GM12892 (cell line): ENCODE results near the gene CCDC154.
"Not testable (repeated sequence)": the region's sequence is repeated elsewhere in the genome, so short reads cannot be mapped to it uniquely, and the experiment has no call there.

ENCODE experiments used
- DNase-seq: peaks from one replicate; pipeline ENCODE4 v3.0.0; 2011; ENCODE audit not compliant: insufficient read length
- FAIRE-seq: peaks from 2 replicates; lab custom pipeline; 2011; peaks lifted over from hg19 to GRCh38; lab: Jason Lieb, UNC
- POLR2A ChIP-seq: IDR thresholded peaks from 2 replicates; pipeline ENCODE4 v1.6.1; 2011; ENCODE audit warnings: low read depth, low read length, control low read depth
- POLR2AphosphoS5 ChIP-seq: IDR thresholded peaks from 2 replicates; pipeline ENCODE4 v1.6.1; 2011; ENCODE audit warnings: low read depth, low read length, control low read depth
- TAF1 ChIP-seq: IDR thresholded peaks from 2 replicates; pipeline ENCODE4 v1.6.1; 2011; ENCODE audit warnings: low read depth, mild to moderate bottlenecking, control low read depth, low read length, borderline replicate concordance

Gene CCDC154

DNA sequence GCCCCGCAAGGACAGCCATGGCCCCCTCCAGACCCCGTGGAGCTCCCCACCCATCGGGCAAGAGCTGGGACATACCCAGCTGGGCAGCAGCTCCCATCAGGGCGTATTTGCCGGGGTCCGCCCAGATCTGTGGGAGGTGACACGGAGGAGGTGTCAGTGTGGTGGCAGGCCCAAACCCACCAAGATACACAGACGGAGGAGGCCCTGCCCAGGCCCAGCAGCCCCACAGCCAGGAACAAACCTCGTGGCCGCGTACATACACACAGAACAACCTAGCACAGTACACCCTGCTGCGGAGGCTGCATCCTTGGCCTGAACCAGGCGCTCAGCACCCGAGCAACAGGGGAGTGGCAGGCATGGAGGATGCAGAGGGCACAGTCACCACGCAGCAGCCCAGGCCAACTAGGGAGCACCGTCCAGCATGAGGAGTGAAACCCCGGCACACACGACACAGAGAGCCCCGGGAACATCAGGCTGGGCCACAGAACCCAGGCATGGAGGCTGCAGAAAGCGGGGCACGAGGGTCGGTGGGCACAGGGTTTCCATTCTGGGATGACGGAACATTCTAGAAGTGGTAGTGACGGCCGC lies 4.9 kb upstream of the CCDC154 start:
- TF ChIP-seq POLR2AphosphoS5 = no peak
- TF ChIP-seq TAF1 = no peak
- no peak for TF ChIP-seq POLR2A

DNA sequence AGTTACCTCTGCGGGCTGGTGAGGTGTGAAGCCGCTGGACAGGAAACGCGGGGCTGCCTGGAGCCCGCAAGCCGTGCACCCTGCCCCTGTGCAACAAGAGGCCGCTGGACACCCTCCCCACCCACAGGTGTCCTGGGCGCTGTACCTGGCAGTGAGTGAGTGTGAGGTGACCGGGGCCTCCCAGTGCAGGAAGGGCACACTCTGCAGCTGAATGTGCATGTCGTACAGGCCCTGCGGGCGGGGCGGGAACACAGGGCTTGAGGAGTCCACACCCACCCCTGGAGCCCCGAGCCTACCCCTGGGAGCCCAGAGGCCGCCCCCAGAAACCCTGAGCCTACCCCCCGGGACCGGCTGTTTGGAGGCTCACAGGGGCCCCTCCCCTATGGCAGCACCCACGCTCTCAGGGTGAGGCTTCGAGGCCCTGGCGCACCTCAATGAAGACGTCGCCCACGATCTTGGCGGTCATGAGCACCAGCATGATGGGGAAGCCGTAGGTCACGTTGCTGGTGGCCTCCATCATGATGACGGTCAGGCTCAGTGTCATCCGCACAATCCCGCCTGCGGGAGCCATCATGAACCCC lies 4.3 kb upstream of the CCDC154 start:
- FAIRE-seq (no peak), DNase-seq (no peak)
- TF ChIP-seq POLR2AphosphoS5 = no peak
- no peak for TF ChIP-seq TAF1
- TF ChIP-seq POLR2A = no peak

More for the DNA sequence above, 4.9 kb upstream of the CCDC154 start:
- DNase-seq = no peak
- FAIRE-seq = no peak

DNA sequence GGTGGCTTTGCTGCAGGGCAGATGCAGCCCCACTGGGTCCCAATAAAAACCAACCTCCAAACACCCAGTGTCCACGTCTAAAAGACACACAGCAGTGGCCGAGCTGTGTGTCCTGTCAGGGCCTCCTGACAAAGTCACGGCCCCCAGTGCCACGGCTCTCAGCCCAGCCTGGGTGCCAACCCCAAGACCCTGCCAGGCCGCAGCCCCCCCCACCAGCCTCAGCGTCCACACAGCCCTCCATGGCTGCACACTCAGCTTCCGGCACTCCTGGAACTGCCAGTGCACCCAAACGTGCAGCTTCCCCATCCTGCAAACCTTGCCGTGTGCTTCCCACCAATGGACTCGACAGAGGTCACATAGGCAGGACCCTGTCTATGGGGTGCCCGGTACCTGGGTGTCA lies 3.6 kb upstream of the CCDC154 start:
- DNase-seq (no peak), FAIRE-seq (no peak)
- TF ChIP-seq POLR2AphosphoS5 (no peak), POLR2A (no peak), TAF1 (no peak)

DNA sequence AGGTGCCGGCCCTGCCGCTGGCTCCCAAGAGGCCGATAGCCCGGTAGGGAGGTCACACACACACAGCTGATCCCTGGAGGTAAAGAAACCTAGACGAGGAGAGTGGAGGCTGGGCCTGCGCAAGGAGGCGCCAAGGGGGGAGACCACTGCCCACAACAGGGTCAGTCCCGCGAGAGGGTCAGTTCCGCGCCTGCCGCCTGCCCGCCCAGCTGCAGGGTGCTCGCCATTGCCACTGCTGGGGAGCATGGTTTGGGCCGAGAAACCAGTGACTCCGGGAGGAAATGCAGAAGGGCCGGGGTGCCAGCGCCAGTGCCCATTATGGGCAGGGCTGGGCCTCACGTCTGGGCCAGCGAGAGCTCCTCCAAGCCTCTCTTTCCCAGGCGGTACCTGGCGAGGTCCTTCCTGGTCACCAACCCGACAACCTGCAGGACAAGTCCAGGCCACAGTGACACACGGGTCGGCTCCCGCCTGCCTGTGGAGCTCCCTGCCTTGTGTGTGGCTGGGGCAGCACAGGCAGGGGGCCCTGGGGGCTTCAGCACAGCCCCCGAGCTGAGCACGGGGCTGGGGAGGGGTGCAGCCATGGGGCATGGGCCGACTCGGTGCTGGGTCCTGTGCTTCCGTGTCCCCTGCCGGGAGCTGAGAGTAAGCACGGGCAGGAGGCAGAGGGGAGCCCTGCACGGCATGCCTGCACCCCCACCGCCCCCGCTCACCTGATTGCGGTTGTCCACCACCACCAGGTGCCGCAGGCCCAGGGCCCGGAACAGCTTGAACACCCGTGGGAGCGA lies 2.1 kb upstream of the CCDC154 start:
- no peak for FAIRE-seq
- no peak for TF ChIP-seq POLR2AphosphoS5
- TF ChIP-seq TAF1 = no peak
- no peak for TF ChIP-seq POLR2A
- DNase-seq = no peak

DNA sequence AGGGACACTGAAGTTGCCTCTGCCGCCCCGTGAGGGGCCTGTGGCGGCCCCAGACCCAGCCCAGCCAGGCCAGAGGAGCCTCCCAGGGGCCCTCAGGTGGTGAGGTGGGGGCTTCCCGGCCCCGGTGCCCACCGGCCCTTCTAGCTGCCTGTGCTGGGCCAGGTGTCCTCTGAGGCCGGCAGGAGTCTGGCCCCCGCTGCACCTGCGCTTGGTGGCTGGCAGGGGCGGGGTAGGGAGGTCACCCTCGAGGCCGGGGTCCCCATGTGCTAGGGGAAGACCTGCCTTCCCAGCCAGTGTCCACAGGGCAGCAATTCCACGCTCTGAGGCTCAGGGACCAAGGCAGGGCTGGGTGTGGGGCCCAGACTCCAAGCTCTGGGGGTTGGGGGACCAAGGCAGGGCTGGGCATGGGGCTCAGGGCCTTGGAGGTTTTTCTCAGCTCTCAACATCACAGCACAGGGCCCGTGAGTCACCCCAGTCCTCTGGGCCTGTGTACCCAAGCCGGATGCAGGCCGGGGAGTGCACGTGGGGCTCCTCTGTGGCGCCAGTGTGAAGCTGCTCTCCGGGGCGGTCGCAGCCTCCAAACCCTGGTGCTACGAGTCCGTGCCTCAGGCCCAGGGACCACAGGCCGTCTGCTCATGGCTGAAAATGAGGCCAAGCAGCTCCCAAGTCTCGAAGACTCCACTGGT lies 1.3 kb upstream of the CCDC154 start:
- FAIRE-seq (no peak), DNase-seq (no peak)
- TF ChIP-seq POLR2A = no peak
- no peak for TF ChIP-seq POLR2AphosphoS5
- no peak for TF ChIP-seq TAF1

DNA sequence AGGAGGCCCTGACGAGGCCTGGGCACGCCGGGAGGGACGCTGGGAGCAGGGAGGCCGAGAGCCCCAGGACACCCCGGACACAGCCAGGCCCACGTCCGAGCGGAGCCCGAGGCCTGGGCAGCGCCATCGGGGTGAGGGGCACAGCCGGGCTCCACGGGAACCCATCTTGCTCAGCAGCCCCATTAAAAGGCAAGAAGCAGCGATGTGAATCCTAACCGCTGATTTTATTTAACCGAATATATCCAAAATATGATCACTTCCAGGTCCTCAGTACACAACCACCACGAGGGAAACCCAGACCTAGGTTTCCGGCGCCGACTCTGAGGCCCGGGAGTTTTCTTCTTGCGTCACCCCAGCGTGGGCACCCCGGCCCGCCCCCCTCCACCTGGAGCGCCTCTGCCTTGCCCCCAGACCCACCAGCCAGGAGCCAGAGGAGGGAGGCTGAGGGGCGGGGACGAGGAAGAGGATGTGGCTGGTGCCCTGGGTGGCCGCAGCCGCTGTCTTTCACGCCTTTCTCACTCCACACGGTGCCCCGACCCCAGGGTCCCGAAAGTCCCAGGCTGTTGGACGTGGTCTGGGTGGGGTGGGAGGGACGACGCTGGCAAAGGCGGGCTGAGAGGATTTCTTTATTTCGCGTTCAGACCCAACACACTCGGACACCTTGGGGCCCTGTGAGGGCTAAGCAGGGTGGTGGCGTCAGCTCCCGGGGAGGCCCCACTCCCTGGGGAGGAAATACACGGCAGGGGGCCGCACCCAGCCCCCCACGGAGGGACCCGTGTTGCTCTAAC lies 568 bp upstream of the CCDC154 start:
- TF ChIP-seq TAF1 = no peak
- TF ChIP-seq POLR2AphosphoS5 = no peak
- TF ChIP-seq POLR2A = no peak

DNA sequence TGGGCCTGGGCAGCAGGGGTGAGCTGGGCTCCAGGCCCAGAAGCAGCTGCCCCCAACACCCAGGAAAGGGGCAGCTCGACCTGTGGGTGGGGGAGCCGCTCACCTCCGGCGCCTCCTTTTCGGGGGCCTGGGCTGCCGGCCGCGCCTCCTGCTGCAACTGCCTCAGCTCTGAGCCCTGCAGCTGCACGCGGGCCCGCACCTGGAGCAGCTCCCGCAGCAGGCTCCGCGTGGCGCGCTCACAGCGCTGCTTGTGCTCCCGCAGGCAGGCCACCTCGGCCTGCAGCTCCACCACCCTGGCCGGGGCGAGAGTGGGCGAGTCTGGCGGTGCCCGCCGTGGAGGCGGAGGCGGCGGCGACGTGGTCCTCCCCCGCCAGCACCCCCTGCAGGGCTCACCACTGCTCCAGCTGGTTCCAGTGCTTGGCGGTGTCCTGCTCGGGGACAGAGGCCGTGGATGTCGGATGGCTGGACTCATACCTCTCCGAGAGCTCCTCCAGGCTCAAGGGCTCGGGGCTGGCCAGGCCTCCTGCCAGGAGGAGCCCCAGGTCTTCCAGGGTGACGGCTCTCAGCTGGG lies 868 bp downstream of the CCDC154 start:
- FAIRE-seq = no peak
- no peak for DNase-seq
- TF ChIP-seq TAF1 = no peak
- TF ChIP-seq POLR2A = no peak
- no peak for TF ChIP-seq POLR2AphosphoS5

More for the DNA sequence above, 568 bp upstream of the CCDC154 start:
- FAIRE-seq (no peak), DNase-seq (no peak)

DNA sequence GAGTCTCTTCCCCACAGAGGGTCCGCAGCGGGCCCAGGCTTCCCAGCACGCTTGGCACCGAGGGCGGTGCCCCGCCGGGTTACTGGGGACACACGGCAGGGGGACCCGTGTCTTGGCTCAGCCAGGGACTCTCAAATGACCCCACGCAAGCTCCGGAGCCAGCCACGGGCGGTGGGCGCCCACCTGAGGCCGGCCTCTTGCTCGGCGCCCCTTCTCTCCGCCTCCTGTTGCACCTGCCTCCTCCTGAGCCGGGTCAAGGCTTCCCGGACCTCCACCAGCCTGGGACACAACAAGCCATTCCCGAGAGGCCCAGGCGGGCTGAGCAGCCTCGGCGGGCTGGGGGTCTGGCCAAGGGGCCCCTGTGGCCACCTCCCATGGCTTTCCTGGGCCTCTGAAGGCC lies 1.7 kb downstream of the CCDC154 start:
- FAIRE-seq = no peak

DNA sequence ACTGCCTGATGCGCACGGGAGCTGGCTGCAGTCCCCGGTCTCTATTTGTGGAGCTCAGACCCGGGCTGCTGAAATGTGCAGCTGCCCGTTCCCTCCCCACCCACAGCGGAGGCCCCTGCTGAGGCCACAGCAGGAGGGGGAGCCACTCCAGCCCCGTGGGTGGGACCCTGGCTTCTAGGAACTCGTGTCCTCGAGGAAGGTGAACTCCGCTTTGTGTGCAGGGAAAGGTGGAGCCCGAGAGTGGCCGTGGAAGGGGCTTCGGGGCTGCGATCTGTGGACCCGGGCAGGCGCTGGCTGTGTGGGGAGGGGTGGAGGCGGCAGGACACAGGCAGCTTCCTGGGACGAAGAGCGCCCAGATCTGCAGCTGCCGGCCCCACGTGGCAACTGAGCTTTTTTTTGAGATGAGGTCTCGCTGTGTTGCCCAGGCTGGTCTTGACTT lies 2.9 kb downstream of the CCDC154 start:
- FAIRE-seq = no peak
- TF ChIP-seq POLR2A = no peak
- no peak for TF ChIP-seq POLR2AphosphoS5
- TF ChIP-seq TAF1 = no peak
- no peak for DNase-seq

More for the DNA sequence above, 1.7 kb downstream of the CCDC154 start:
- TF ChIP-seq TAF1 = no peak
- no peak for TF ChIP-seq POLR2AphosphoS5
- TF ChIP-seq POLR2A = no peak
- no peak for DNase-seq

DNA sequence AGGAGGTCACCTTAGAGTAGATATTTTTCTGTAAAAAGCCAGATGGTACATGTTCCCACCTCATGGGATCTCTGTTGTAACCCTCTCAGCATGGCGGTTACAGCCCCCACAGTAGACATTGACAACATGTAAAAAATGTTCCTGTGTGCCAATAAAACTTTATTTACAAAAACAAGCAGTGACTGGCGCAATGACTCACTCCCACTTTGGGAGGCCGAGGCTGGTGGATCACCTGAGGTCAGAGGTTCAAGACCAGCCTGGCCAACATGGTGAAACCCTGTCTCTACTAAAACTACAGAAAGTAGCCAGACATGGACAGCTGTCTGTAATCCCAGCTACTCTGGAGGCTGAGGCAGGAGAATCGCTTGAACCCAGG lies 4.7 kb downstream of the CCDC154 start:
- DNase-seq, FAIRE-seq: not testable (repeated sequence)

DNA sequence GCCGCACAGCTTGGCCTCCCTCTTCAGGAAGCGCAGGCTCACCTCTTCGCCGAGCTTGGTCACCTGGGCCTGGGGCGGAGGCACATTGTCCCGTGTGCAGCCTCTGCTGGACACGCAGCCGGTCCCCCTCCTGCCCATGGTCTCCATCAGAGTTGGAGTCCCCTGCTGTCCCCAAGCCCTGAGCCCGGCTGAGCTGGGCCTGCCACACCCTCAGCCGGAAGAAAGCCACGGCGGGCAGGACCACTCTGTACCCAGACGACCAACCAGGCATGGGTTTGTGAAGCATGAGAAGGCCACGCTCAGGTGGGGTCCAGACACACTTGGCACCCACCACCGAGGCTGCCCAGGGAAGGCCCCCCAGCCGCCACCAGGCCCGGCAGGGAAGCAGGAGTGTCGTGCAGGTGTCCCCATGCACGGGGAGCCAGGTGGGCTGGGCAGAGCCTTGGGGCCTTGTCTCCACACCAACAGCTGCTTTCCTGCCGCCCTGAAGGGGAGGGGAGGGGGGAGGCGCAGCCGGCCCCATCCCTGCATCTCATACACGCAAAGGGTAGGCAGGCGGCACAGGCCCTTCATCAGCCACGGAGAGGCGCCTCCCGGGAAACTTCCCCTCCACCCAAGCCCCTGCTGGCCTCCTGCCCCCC lies 5.2 kb downstream of the CCDC154 start:
- DNase-seq (no peak), FAIRE-seq (no peak)
- TF ChIP-seq POLR2A = no peak
